GM12801 (cell line): ENCODE measurements around the gene CSTPP1.

Experiments
- CTCF ChIP-seq: IDR thresholded peaks from one replicate; pipeline ENCODE4 v1.5.1; 2011; ENCODE audit warnings: control low read depth; ENCODE audit not compliant: insufficient read length; ENCODE audit errors: extremely low read depth

CSTPP1 gene

GRCh38 chr11:46949297-46949696 is 12.7 kb downstream of the CSTPP1 start:
- TF ChIP-seq CTCF, result no peak

GRCh38 chr11:46951864-46952263 is 15.3 kb downstream of the CSTPP1 start:
- no peak for TF ChIP-seq CTCF

- TF ChIP-seq CTCF, result no peak
Observed at GRCh38 chr11:46952553-46952952, 16.0 kb downstream of the CSTPP1 start.

GRCh38 chr11:46953093-46953492 is 16.5 kb downstream of the CSTPP1 start:
- no peak for TF ChIP-seq CTCF

- TF ChIP-seq CTCF, result no peak
Observed at GRCh38 chr11:46958777-46959176, 22.2 kb downstream of the CSTPP1 start.

- no peak for TF ChIP-seq CTCF
Observed at GRCh38 chr11:46961041-46961440, 24.5 kb downstream of the CSTPP1 start.

GRCh38 chr11:46963844-46964243 is 27.3 kb downstream of the CSTPP1 start:
- no peak for TF ChIP-seq CTCF

GRCh38 chr11:46966773-46967172 is 30.2 kb downstream of the CSTPP1 start:
- no peak for TF ChIP-seq CTCF
